WERI-Rb-1 (cell line): Measurements from ENCODE around the gene ACTN4.

ENCODE experiments used
- DNase-seq: peaks from one replicate; pipeline ENCODE4 v3.0.0-alpha.2; 2020
- H3K27ac ChIP-seq: fragments of 250-450 bp; sonication (Bioruptor Pico); 2 replicates; pipeline ENCODE4 v1.5.1; 2020; ENCODE audit warnings: mild to moderate bottlenecking, moderate library complexity
- H3K27me3 ChIP-seq: fragments of 250-450 bp; sonication (Bioruptor Pico); 2 replicates; pipeline ENCODE4 v1.5.1; 2021; ENCODE audit warnings: mild to moderate bottlenecking, low read depth, moderate library complexity; ENCODE audit not compliant: insufficient read depth, severe bottlenecking
- H3K36me3 ChIP-seq: fragments of 250-450 bp; sonication (Bioruptor Pico); 2 replicates; pipeline ENCODE4 v1.5.1; 2020; ENCODE audit warnings: mild to moderate bottlenecking, moderate library complexity
- H3K4me3 ChIP-seq: 2 replicates; pipeline ENCODE4 v1.5.1; 2011; ENCODE audit warnings: low read depth, mild to moderate bottlenecking, control low read depth, low read length
- H3K9me3 ChIP-seq: fragments of 250-450 bp; sonication (Bioruptor Pico); 2 replicates; pipeline ENCODE4 v1.5.1; 2021; ENCODE audit warnings: mild to moderate bottlenecking, moderate library complexity; ENCODE audit not compliant: severe bottlenecking
- CTCF ChIP-seq: IDR thresholded peaks from 2 replicates; pipeline ENCODE4 v1.5.1; 2011; ENCODE audit warnings: low read depth, mild to moderate bottlenecking, control low read depth, inconsistent platforms, low read length

Gene ACTN4

GRCh38 chr19:38773469-38774177 lies 126.2 kb downstream of the ACTN4 start, which contains the start of gene LGALS7:
LGALS7 (minus strand) TSS chr19:38773517; CDS start chr19:38773492, 25 bp downstream.
- DNase-seq = no peak
- H3K36me3 ChIP-seq = no peaks in the 10 kb centered on the region
- H3K9me3 ChIP-seq = no peaks in the 10 kb centered on the region
- no peaks in the 10 kb centered on the region for H3K27me3 ChIP-seq
- no peak within 1 kb of the TSS for H3K27ac ChIP-seq
- TF ChIP-seq CTCF = no peak
- no peak within 1 kb of the TSS for H3K4me3 ChIP-seq

GRCh38 chr19:38774181-38774950 lies 126.9 kb downstream of the ACTN4 start:
- no peak for DNase-seq
- H3K27ac ChIP-seq = no peak overlapping the region
- no peaks in the 10 kb centered on the region for H3K27me3 ChIP-seq
- no peak for TF ChIP-seq CTCF
- H3K9me3 ChIP-seq = no peaks in the 10 kb centered on the region
- no peak overlapping the region for H3K4me3 ChIP-seq
- no peaks in the 10 kb centered on the region for H3K36me3 ChIP-seq

GRCh38 chr19:38778733-38779132 lies 131.3 kb downstream of the ACTN4 start:
- Histone ChIP-seq H3K9me3 (no peaks in the 10 kb centered on the region), H3K27me3 (no peaks in the 10 kb centered on the region), H3K36me3 (no peaks in the 10 kb centered on the region), H3K27ac (no peak overlapping the region), H3K4me3 (no peak overlapping the region)
- TF ChIP-seq CTCF = no peak
- no peak for DNase-seq

- no peak overlapping the region for H3K4me3 ChIP-seq
- no peak for DNase-seq
- H3K27me3 ChIP-seq = no peaks in the 10 kb centered on the region
- H3K36me3 ChIP-seq = no peaks in the 10 kb centered on the region
- no peak for TF ChIP-seq CTCF
- no peak overlapping the region for H3K27ac ChIP-seq
- H3K9me3 ChIP-seq = no peaks in the 10 kb centered on the region
Observed at GRCh38 chr19:38780443-38780842, 133.0 kb downstream of the ACTN4 start.

- Histone ChIP-seq H3K27me3 (no peaks in the 10 kb centered on the region), H3K27ac (no peak overlapping the region), H3K36me3 (no peaks in the 10 kb centered on the region), H3K9me3 (no peaks in the 10 kb centered on the region), H3K4me3 (no peak overlapping the region)
- TF ChIP-seq CTCF = no peak
- DNase-seq = no peak
Observed at GRCh38 chr19:38781058-38781457, 133.6 kb downstream of the ACTN4 start.
